GM12875 (cell line): Measurements from ENCODE around the gene RPL13A.

ENCODE experiments used
- H3K4me3 ChIP-seq: one replicate; pipeline ENCODE4 v1.5.1; 2011; ENCODE audit warnings: low read depth, low read length, control low read depth
- TF ChIP-seq, protein P1 (sequence below): IDR thresholded peaks from 2 replicates; pipeline ENCODE4 v1.5.1; 2011; ENCODE audit warnings: low read depth, mild to moderate bottlenecking, control low read depth, inconsistent platforms, low read length, moderate library complexity, borderline replicate concordance; ENCODE audit not compliant: insufficient read depth

RPL13A gene

DNA sequence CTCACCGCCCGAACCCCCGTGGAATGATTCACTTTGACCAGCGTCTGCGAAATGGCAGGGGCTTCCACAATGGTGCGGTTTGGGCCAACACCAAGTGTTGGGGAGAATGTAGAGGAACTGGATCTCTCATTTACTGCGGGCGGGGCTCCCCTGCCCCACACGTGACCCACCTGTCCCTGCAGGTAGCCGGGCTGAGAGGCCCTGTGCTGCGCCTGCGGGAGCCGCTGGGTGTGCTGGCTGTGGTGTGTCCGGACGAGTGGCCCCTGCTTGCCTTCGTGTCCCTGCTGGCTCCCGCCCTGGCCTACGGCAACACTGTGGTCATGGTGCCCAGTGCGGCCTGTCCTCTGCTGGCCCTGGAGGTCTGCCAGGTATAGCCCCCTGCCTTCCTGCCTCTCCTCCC, 19.2 kb upstream of the RPL13A start:
- TF ChIP-seq, protein P1, sequence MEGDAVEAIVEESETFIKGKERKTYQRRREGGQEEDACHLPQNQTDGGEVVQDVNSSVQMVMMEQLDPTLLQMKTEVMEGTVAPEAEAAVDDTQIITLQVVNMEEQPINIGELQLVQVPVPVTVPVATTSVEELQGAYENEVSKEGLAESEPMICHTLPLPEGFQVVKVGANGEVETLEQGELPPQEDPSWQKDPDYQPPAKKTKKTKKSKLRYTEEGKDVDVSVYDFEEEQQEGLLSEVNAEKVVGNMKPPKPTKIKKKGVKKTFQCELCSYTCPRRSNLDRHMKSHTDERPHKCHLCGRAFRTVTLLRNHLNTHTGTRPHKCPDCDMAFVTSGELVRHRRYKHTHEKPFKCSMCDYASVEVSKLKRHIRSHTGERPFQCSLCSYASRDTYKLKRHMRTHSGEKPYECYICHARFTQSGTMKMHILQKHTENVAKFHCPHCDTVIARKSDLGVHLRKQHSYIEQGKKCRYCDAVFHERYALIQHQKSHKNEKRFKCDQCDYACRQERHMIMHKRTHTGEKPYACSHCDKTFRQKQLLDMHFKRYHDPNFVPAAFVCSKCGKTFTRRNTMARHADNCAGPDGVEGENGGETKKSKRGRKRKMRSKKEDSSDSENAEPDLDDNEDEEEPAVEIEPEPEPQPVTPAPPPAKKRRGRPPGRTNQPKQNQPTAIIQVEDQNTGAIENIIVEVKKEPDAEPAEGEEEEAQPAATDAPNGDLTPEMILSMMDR: no peak

DNA sequence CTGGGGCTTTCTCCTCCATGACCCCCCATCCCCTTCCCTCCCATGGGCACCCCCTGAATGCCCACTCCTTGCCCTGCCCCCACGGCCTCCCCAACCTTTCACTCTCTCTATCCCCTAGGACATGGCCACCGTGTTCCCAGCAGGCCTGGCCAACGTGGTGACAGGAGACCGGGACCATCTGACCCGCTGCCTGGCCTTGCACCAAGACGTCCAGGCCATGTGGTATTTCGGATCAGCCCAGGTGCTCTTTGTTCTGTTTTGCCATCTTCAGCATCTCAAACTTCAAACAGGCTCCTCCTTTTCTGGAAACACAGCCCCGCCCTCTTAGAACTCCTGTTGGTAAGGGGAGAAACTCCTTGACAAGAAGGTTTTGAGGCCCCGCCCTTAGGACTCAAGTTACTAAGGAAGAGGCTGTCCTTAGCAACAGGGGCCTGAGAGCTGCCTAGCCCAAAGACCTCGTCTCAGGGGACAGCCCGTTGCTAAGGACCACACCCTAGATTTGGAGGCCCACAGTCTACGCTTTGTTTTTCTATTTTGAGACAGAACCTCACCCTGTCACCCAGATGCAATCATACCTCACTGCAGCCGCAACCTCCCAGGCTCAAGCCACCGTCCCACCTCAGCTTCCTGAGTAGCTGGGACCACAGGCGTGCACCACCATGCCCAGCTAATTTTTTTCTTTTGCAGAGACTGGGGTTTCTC, 18.5 kb upstream of the RPL13A start:
- TF ChIP-seq, protein P1: no peak
- H3K4me3 ChIP-seq: no peak overlapping the region

More for the DNA sequence above, 19.2 kb upstream of the RPL13A start:
- H3K4me3 ChIP-seq: no peak overlapping the region

DNA sequence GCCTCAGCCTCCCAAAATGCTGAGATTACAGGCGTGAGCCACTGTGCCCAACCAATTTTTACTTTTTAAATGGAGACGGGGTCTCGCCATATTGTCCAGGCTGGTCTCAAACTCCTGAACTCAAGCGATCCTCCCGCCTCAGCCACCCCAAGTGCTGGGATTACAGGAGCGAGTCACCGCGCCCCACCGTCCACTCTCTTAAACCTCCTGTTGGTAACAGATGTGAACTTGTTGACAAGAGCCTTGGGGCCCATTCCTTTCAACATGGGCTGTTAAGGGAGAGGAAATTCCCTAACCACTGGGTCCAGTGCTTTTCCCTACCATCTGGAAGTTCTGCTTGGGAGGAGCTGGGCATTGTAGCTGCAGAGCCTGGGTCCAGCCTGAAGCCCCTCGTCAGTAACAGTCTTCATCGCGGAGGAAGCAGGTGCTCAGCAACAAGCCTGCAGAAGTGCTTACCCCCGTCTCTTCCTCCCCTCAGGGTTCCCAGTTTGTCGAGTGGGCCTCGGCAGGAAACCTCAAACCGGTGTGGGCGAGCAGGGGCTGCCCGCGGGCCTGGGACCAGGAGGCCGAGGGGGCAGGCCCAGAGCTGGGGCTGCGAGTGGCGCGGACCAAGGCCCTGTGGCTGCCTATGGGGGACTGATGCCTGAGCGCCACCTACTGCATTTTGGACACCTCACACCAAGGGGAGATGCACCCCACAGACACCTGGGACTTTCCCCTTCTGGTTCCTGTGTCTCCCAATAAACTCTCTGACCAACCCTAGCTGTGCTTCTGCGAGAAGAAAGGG, 17.4 kb upstream of the RPL13A start:
- TF ChIP-seq, protein P1: peak; percentile 83
- H3K4me3 ChIP-seq: no peak overlapping the region

DNA sequence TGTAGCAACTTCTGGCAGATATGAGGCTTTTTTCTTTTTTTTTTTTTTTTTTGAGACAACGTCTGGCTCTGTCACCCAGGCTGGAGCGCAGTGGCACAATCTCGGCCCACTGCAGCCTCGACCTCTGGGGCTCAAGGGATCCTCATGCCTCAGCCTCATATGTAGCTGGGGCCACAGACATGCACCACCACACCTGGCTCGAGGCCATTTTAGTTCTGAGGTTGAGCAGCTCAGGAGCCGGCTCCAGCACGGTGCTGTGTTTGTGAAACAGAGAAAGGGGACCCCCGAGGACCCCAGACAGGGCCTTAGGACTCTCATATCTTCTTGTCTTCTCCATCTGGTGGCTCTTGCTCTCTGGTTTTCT, 16.8 kb upstream of the RPL13A start:
- H3K4me3 ChIP-seq: no peak overlapping the region
- TF ChIP-seq, protein P1: no peak

DNA sequence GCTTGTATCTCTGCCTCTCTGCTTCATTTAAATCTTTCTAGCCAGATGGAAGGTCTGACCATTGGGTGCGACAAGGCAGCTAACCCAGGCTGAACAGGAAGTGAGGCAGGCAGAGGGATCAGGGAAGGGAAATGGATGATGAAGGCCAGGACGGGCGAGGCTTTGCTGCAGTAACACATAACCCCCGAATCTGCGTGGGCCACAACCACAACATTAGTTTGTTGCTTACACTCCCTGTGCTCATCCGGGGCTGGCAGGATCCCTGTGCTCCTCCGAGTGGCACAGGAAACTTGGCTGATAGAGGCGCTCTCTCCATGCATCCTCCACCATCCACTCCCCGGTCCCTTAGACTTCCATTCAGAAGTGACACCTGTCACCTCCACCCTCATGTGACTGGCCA, 14.5 kb upstream of the RPL13A start:
- TF ChIP-seq, protein P1: no peak
- no peak overlapping the region for H3K4me3 ChIP-seq

DNA sequence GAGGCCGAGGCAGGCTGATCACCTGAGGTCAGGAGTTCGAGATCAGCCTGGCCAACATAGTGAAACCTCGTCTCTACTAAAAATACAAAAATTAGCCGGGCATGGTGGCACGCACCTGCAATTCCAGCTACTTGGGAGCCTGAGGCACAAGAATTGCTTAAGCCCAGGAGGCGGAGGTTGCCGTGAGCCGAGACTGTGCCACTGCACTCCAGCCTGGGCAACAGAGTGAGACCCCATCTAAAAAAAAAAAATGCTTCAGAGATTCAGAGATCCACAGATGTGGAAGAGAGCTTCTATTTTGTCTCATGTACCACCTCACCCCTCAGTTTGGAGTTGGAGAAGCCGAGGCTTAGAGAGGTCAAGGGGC, 13.9 kb upstream of the RPL13A start:
- peak overlapping the region; percentile 47 for H3K4me3 ChIP-seq

DNA sequence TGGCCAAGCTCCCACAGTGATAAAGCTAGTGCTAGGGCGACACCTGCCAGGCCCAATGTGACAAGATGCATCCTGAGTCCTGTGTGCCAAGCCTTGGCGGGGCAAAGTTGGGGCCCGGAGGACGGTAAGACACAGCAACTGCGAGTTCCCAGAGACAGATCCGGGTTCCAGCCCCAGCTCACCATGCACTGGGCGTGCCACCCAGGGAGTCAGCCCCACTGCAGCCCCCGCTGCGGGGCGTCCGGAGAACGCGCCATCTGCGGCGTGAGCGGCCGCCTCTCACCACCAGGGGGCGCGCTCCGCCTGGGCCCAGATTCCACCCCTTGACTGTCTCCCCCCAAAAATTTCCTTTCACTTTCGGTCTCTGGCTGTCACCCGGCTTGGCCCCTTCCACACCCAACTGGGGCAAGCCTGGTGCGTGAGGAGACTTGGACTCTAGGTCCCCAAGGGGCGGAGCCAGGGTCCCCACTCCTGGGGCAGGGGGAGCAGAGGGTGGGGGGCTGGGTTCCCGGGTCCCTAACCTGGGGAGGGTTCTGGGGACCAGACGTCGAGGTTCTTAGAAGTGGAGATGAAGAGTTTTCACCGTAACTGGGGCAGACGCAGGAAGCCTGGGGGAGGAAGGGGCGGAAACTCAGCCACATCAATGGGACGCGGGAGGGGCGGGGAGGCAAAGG, 13.4 kb upstream of the RPL13A start, which contains the start of gene FLT3LG:
Gene FLT3LG, plus strand, starts transcription at position 348 of the 674 bp plus-strand sequence. CDS start 425 bp downstream, outside the sequence.
- H3K4me3 ChIP-seq: peak within 1 kb of the TSS; percentile 47
- TF ChIP-seq, protein P1: peak; percentile 97
